GM13977 (cell line): ENCODE results near the gene OGA.

Experiments
- DNase-seq: peaks from one replicate; pipeline ENCODE4 v3.0.0; 2012; ENCODE audit warnings: low spot score
- in situ Hi-C: fragments of 300-500 bp; cut with MboI; formaldehyde crosslinking; loops from one replicate; pipeline ENCODE4 v1.12.0; 2022; ENCODE audit warnings: low sequenced_read_pairs, low pct_unique_long_range_greater_than_20kb, mixed read lengths, inconsistent platforms; ENCODE audit not compliant: unreplicated experiment
- TF ChIP-seq, protein P1 (sequence below): IDR thresholded peaks from 2 replicates; pipeline ENCODE4 v1.5.1; 2012; ENCODE audit warnings: mild to moderate bottlenecking, control low read depth; ENCODE audit not compliant: insufficient read depth; ENCODE audit errors: extremely low read depth, missing control alignments

Gene OGA

DNA sequence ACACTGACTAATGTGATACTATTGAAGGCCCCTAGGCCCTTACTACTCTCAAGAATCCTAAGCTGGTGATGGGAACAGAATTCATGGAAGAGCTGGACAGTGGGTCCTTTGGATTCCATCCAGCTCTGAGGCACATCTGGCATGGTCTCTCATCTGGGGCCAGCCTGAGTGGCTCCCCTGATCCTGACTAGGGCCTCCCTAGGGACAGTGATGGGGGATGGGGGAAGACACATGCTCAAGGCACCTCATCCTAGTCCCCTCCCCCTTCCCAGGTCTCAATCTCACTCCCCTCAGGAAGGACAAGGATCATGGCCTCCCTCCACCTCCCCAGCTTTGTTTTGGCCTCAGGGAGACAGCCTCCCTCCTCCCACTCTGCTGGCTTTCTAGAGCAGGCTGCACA, 23.6 kb upstream of the OGA start:
- DNase-seq = peak; percentile 23
- in situ Hi-C loops = loop anchor here (10.0 kb wide), 1 partner anchor 53 kb away; no protein-coding TSS in a partner anchor
- TF ChIP-seq, protein P1, sequence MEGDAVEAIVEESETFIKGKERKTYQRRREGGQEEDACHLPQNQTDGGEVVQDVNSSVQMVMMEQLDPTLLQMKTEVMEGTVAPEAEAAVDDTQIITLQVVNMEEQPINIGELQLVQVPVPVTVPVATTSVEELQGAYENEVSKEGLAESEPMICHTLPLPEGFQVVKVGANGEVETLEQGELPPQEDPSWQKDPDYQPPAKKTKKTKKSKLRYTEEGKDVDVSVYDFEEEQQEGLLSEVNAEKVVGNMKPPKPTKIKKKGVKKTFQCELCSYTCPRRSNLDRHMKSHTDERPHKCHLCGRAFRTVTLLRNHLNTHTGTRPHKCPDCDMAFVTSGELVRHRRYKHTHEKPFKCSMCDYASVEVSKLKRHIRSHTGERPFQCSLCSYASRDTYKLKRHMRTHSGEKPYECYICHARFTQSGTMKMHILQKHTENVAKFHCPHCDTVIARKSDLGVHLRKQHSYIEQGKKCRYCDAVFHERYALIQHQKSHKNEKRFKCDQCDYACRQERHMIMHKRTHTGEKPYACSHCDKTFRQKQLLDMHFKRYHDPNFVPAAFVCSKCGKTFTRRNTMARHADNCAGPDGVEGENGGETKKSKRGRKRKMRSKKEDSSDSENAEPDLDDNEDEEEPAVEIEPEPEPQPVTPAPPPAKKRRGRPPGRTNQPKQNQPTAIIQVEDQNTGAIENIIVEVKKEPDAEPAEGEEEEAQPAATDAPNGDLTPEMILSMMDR = no peak

DNA sequence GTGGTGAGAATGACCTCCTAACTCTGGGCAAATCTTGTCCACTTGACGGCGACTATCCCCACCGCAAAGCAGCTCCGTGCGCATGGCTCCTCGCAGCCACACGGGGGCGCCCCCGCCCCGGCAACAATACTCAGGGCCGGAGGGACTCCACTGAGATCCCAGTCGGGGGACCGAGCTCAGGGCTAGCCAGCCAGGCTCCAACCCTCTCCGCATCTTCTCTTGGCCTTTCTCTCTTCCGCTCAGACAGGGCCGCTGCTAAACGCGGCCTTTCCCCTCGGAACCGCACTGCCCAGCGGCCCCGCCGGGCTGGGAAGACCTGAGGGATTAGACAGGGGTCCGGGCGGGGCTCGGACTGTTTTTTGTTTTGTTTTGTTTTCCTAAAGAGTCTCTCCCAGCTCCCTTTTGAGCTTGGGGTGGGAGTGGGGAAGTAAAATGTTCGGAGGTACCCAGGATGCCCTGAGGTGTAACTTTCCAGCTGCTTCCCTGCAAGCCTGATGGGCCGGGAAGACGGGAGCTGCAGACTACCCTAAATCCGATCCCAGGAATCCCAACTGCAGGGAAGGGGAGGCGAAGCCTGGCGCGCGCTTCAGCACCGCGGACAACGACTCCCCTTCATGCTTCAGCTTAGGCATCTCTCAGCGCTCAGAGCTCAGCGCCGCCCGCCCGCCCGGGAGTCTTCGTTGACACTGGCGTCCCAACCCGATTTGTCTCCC, 22.7 kb upstream of the OGA start:
- TF ChIP-seq, protein P1 = peak; percentile 99
- peak; percentile 92 for DNase-seq
- in situ Hi-C loops = loop anchor here (10.0 kb wide), 1 partner anchor 54 kb away; no protein-coding TSS in a partner anchor

DNA sequence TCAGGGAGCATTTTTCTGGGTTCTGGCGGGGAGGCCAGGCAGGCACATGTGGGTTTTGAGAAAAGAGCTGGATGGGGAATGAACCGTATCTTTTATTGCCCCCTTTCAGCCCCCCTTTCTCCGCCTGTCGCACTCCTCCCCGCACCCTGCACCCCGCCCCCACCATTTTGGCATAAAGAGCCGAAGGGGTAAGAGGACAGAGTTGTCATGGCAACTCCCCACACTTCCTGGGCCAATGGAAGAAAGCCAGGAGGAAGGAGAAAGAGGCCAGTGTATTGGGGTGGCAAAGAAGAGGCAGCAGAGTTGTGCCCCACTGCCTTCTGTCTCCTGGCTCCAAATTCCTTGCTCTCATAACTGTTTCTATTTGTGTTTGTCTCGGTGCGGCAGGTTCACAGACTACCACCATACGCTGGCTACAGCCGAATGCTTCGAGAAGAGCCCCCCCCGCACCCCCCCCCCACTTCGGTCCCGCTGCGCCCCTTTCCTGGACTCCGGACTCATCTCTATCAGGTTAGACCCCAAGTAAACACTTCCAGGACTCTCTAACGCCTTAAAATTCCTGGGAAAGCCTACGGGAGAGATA, 21.9 kb upstream of the OGA start:
- peak; percentile 40 for DNase-seq
- TF ChIP-seq, protein P1 = no peak
- in situ Hi-C loops = loop anchor here (10.0 kb wide), 1 partner anchor 55 kb away; no protein-coding TSS in a partner anchor

DNA sequence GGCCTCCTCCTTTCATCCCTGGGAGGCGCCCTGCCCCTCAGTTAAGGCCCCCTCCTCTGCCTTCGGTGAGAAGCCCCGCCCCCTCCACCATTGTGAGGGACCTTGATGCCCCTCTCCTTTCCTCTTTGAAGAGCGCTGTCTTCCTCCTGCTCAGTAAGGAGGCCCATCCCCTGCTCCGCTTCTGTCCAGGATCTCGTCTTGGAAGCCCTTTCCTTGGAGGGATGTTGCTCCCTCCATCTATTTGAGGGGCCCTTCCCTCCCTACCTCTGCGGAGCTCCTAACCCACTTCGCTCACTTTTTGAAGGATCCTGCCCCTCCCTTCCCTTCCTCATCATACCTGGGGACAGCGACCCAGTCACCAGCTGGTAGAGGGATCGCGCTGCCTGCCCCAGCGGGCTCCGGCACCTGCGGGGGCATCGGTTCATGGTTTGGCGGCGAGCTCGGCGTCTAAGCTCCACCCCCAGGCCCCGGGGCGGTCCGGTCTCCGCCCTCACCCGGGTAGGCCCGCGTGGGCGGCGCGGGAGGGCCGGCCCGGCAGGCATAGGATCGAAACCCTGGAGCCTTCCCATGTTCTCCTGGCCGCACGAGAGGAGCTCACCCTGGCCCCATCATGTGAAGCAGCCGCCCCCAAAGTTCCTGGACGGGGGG, 21.3 kb upstream of the OGA start:
- TF ChIP-seq, protein P1 = no peak
- peak; percentile 85 for DNase-seq
- in situ Hi-C loops = loop anchor here (5.0 to 10.0 kb wide), 2 partner anchors 55 to 173 kb away; no protein-coding TSS in a partner anchor

DNA sequence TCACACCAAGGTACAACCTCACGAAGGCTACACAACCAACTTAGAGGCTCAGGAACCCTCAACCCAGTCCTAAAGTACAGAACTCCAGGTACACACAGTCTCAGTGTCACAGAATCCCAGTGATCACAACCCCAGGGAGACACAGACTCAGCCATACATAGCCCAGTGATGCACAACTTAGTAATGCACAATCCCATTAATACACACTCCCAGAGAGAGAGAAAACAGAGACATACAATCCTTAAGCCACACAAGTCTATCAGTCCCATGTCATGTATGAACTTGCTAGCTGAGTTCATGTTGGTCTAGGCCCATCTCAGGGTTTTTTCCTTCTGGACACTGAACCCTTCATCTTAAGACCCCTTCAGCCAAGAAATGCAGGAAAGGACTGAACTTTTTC, 20.8 kb upstream of the OGA start:
- TF ChIP-seq, protein P1 = no peak
- in situ Hi-C loops = loop anchor here (5.0 kb wide), 1 partner anchor 173 kb away; no protein-coding TSS in a partner anchor
- DNase-seq = peak; percentile 9

DNA sequence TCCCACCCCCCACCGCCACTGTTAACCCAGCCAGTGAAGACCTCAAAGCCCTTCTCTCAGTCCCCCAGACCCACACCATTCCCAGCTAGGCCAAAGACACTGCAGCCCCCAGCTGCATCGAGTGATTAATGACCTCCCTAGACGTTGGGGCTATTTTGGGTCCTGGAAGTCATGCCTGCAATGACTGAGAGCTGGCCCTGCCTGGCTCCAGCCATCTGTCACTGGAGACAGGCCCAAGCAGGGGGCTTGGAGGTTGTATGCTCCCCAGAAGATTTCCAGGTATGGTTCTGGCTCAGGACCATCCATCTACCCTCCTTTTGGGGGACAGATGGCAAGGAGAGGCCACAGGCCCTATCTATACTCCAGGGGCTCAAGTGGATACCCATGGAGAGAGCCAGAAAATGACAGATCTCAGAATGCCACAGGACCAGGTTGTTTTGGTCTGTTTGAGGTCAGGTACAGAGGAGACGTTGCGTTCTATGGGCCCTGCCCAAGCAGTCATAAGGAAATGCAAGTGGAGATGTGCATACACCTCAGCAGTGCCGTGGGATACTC, 20.2 kb upstream of the OGA start:
- in situ Hi-C loops = loop anchor here (5.0 kb wide), 1 partner anchor 174 kb away; no protein-coding TSS in a partner anchor
- TF ChIP-seq, protein P1 = no peak

More for the DNA sequence above, 20.2 kb upstream of the OGA start:
- DNase-seq = no peak
